ENCODE measurements around the gene RASAL2. TPM values are rescaled to one million over a fixed set of nuclear protein-coding genes. Genes with fewer than 3 reads are reported as not detected.

Gene RASAL2
- total and polyA plus RNA-seq, 9 of the 15 experiments (the other 6 are each of a cell fraction or from before 2014, with no cell fraction given), result 0.13 to 1.0 (median 0.62) TPM

DNA sequence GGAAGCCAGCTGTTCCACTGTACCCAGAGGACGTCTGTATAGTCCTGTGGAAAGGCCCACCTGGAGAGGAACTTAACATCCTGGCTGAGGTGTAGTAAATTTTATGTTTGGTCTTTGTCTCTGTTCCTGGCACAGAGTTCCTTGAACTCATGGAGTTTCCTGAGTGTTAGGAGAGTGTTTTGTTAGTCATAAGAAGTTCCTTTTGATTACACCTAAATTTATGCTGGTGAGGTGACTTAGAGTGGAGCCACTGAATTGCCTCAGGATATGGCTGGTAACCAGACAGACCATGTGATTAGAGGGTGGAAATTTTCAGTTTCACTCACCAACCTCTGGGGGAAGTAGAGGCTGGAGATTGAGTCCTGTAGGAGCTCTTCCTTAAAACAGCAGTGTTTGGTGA lies 57.9 kb downstream of the RASAL2 start:
- FAIRE-seq (no peak), ATAC-seq (no peak), DNase-seq (ENCODE audit: extremely low read depth in 1 of 4, low spot score in 3 of 4) (no peak)
- in situ Hi-C loops (cut with MboI) (no loop called here), intact Hi-C loops (cut with micrococcal nuclease) (no loop called here)
- Histone ChIP-seq H3K27ac (ENCODE audit: extremely low read depth, low read depth, low read length) (no peak overlapping the region), H3K4me2 (ENCODE audit: insufficient read depth, low read length) (no peak overlapping the region), H3K9ac (ENCODE audit: insufficient read depth in 1 of 2, low read depth in 2 of 2, low read length in 2 of 2) (no peak overlapping the region), H3K36me3 (ENCODE audit: control insufficient read depth, insufficient read depth, low read length) (no peaks in the 10 kb centered on the region), H2AFZ (ENCODE audit: low read depth, low read length) (no peak overlapping the region), H3K79me2 (ENCODE audit: control insufficient read depth, insufficient read depth, low read length) (no peaks in the 10 kb centered on the region), H3K4me3 (no peak overlapping the region), H4K20me1 (replicated peaks; ENCODE audit: control insufficient read depth, insufficient read depth, low read length) (no peaks in the 10 kb centered on the region), H3K9me1 (ENCODE audit: control insufficient read depth, insufficient read depth, low read length) (no peaks in the 10 kb centered on the region), H3K4me1 (replicated peaks in 1 of 2; ENCODE audit: control insufficient read depth in 2 of 2, insufficient read depth in 2 of 2, low read length in 2 of 2) (no peaks in the 10 kb centered on the region), H3K9me3 (replicated peaks; ENCODE audit: control insufficient read depth, insufficient read depth, low read depth, low read length) (no peaks in the 10 kb centered on the region), H3K27me3 (ENCODE audit: control insufficient read depth in 2 of 2, insufficient read depth in 2 of 2, low read length in 2 of 2) (no peaks in the 10 kb centered on the region)
- ChIA-PET POLR2A (no interaction called here), CTCF (ENCODE audit: low intra/inter-chr PET ratio) (no interaction called here)
- no TSS peak for BruUV-seq (replicated peaks)
- 0% methylated on average over 1 of the region's 1 CpG for WGBS (ENCODE audit: insufficient coverage, low coverage, missing lambda C conversion rate)
- TF ChIP-seq SIX5 (IDR thresholded peaks at IDR 0.05; ENCODE audit: borderline replicate concordance in 1 of 2, insufficient read depth in 1 of 2, low read depth in 1 of 2, low read length in 2 of 2) (no peak), ZNF384 (IDR thresholded peaks at IDR 0.05; ENCODE audit: low read depth, low read length) (no peak), ZBTB8A (IDR thresholded peaks at IDR 0.05; ENCODE audit: partially characterized antibody) (no peak), ZNF444 (CRISPR knock-in tag; IDR thresholded peaks at IDR 0.05) (no peak), EHMT2 (IDR thresholded peaks at IDR 0.05) (no peak), HDAC1 (IDR thresholded peaks at IDR 0.05) (no peak), CHD2 (IDR thresholded peaks at IDR 0.05; ENCODE audit: low read depth, low read length) (no peak), RFX7 (CRISPR knock-in tag; IDR thresholded peaks at IDR 0.05) (no peak), ZNF551 (CRISPR knock-in tag; IDR thresholded peaks at IDR 0.05) (no peak), KDM2B (CRISPR knock-in tag; IDR thresholded peaks at IDR 0.05) (no peak), HNRNPH1 (optimal IDR thresholded peaks at IDR 0.05; ENCODE audit: low read depth, low read length) (no peak), EGR1 (conservative IDR thresholded peaks at IDR 0.05) (no peak), NFIC (IDR thresholded peaks at IDR 0.05) (no peak), MAFF (IDR thresholded peaks at IDR 0.05; ENCODE audit: low read length) (no peak)
- TF ChIP-seq, protein P1, sequence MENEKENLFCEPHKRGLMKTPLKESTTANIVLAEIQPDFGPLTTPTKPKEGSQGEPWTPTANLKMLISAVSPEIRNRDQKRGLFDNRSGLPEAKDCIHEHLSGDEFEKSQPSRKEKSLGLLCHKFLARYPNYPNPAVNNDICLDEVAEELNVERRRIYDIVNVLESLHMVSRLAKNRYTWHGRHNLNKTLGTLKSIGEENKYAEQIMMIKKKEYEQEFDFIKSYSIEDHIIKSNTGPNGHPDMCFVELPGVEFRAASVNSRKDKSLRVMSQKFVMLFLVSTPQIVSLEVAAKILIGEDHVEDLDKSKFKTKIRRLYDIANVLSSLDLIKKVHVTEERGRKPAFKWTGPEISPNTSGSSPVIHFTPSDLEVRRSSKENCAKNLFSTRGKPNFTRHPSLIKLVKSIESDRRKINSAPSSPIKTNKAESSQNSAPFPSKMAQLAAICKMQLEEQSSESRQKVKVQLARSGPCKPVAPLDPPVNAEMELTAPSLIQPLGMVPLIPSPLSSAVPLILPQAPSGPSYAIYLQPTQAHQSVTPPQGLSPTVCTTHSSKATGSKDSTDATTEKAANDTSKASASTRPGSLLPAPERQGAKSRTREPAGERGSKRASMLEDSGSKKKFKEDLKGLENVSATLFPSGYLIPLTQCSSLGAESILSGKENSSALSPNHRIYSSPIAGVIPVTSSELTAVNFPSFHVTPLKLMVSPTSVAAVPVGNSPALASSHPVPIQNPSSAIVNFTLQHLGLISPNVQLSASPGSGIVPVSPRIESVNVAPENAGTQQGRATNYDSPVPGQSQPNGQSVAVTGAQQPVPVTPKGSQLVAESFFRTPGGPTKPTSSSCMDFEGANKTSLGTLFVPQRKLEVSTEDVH (IDR thresholded peaks at IDR 0.05; ENCODE audit: low read depth, partially characterized antibody), result no peak
- TF ChIP-seq, protein P2, sequence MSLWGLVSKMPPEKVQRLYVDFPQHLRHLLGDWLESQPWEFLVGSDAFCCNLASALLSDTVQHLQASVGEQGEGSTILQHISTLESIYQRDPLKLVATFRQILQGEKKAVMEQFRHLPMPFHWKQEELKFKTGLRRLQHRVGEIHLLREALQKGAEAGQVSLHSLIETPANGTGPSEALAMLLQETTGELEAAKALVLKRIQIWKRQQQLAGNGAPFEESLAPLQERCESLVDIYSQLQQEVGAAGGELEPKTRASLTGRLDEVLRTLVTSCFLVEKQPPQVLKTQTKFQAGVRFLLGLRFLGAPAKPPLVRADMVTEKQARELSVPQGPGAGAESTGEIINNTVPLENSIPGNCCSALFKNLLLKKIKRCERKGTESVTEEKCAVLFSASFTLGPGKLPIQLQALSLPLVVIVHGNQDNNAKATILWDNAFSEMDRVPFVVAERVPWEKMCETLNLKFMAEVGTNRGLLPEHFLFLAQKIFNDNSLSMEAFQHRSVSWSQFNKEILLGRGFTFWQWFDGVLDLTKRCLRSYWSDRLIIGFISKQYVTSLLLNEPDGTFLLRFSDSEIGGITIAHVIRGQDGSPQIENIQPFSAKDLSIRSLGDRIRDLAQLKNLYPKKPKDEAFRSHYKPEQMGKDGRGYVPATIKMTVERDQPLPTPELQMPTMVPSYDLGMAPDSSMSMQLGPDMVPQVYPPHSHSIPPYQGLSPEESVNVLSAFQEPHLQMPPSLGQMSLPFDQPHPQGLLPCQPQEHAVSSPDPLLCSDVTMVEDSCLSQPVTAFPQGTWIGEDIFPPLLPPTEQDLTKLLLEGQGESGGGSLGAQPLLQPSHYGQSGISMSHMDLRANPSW (CRISPR knock-in tag; IDR thresholded peaks at IDR 0.05), result no peak
- TF ChIP-seq, protein P3, sequence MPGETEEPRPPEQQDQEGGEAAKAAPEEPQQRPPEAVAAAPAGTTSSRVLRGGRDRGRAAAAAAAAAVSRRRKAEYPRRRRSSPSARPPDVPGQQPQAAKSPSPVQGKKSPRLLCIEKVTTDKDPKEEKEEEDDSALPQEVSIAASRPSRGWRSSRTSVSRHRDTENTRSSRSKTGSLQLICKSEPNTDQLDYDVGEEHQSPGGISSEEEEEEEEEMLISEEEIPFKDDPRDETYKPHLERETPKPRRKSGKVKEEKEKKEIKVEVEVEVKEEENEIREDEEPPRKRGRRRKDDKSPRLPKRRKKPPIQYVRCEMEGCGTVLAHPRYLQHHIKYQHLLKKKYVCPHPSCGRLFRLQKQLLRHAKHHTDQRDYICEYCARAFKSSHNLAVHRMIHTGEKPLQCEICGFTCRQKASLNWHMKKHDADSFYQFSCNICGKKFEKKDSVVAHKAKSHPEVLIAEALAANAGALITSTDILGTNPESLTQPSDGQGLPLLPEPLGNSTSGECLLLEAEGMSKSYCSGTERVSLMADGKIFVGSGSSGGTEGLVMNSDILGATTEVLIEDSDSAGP (CRISPR knock-in tag; IDR thresholded peaks at IDR 0.05), result no peak

All from K562 (cell line).